Bronchial epithelial cell (primary cell): ENCODE results near the gene ACP2. TPM values are rescaled to one million over a fixed set of nuclear protein-coding genes. Genes with fewer than 3 reads are reported as not detected.
A peak's percentile ranks its signal among the peaks of the same experiment; 100 is the strongest.

Experiments
- DNase-seq: peaks from one replicate; pipeline ENCODE4 v3.0.0-alpha.2; 2010; ENCODE audit warnings: low read depth
- FAIRE-seq: peaks from 2 replicates; lab custom pipeline; 2011; peaks lifted over from hg19 to GRCh38; lab: Jason Lieb, UNC
- H3K27me3 ChIP-seq: 2 replicates; pipeline ENCODE4 v1.5.1; 2011; ENCODE audit warnings: low read length; ENCODE audit not compliant: control insufficient read depth, insufficient read depth
- H3K36me3 ChIP-seq: 2 replicates; pipeline ENCODE4 v1.5.1; 2011; ENCODE audit warnings: low read length; ENCODE audit not compliant: control insufficient read depth, insufficient read depth
- H3K4me3 ChIP-seq: 2 replicates; pipeline ENCODE4 v1.5.1; 2011; ENCODE audit warnings: mild to moderate bottlenecking, low read depth, low read length, control low read depth
- total RNA-seq: library from RNA; depleted of rRNA; stranded (reverse); fragments of >200 nt; gene quantifications from 2 replicates; pipeline ENCODE4 v1.2.1, GENCODE V29; 2014
- TF ChIP-seq, protein P1 (sequence below): IDR thresholded peaks from 2 replicates; pipeline ENCODE4 v1.5.1; 2011; ENCODE audit warnings: mild to moderate bottlenecking, moderate library complexity, low read length, control low read depth, inconsistent platforms; ENCODE audit not compliant: insufficient read depth, severe bottlenecking

The ACP2 gene
- total RNA-seq, 1 donor from 2014 or later: 8.4 TPM

DNA sequence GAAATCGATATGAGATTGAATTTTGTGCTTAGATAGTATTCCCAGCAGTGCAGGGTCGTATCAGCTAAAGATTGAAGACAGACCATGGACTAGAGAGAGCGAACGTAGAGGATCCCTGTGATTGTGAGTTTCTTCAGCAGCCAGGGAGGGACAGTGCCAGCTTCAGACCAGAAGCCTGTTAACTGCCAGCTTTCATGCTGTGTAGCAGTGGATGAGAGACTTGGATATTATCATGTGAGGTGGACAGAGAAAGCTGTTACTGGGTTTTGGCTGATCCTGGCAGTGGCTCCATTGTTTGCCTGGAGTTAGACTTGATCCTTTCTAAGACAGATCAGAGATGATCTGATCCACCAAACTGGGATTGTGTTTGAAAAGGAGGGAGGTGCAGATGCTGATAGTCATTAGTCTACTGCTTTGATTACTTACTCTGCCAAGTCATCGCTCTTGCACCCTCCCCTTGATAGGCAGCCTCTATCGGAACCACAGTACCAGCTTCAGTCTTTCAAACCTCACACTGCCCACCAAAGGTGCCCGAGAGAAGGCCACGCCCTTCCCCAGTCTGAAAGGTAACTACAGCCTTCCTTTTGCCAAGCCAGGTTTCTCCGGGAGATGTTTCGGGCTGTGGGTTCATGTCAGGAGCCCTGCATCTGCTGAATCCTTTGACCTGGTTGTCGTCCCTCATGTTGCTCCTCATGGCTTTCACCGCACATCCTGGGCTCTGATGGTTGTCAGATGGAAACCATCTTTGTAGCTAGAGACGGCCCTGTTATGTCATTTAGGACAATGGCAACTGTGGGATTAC is 37.6 kb upstream of the ACP2 start:
- Histone ChIP-seq H3K27me3 (no peaks in the 10 kb centered on the region), H3K4me3 (no peak overlapping the region), H3K36me3 (peaks cover 30% of the 10 kb centered on the region)
- peak; percentile 95 for FAIRE-seq
- DNase-seq: no peak
- TF ChIP-seq, protein P1, sequence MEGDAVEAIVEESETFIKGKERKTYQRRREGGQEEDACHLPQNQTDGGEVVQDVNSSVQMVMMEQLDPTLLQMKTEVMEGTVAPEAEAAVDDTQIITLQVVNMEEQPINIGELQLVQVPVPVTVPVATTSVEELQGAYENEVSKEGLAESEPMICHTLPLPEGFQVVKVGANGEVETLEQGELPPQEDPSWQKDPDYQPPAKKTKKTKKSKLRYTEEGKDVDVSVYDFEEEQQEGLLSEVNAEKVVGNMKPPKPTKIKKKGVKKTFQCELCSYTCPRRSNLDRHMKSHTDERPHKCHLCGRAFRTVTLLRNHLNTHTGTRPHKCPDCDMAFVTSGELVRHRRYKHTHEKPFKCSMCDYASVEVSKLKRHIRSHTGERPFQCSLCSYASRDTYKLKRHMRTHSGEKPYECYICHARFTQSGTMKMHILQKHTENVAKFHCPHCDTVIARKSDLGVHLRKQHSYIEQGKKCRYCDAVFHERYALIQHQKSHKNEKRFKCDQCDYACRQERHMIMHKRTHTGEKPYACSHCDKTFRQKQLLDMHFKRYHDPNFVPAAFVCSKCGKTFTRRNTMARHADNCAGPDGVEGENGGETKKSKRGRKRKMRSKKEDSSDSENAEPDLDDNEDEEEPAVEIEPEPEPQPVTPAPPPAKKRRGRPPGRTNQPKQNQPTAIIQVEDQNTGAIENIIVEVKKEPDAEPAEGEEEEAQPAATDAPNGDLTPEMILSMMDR: no peak

DNA sequence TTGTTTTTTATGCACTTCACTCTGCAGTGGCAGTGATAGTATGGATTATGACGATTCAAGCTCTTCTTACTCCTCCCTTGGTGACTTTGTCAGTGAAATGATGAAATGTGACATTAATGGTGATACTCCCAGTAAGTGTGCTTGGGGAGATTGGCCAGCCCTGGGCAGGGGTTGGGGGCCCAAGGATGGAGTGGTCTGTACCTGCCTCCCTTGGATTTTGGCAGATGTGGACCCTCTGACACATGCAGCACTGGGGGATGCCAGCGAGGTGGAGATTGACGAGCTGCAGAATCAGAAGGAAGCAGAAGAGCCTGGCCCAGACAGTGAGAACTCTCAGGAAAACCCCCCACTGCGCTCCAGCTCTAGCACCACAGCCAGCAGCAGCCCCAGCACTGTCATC is 35.5 kb upstream of the ACP2 start:
- Histone ChIP-seq H3K27me3 (no peaks in the 10 kb centered on the region), H3K36me3 (peaks cover 26% of the 10 kb centered on the region), H3K4me3 (no peak overlapping the region)
- FAIRE-seq (no peak), DNase-seq (no peak)
- TF ChIP-seq, protein P1: no peak

DNA sequence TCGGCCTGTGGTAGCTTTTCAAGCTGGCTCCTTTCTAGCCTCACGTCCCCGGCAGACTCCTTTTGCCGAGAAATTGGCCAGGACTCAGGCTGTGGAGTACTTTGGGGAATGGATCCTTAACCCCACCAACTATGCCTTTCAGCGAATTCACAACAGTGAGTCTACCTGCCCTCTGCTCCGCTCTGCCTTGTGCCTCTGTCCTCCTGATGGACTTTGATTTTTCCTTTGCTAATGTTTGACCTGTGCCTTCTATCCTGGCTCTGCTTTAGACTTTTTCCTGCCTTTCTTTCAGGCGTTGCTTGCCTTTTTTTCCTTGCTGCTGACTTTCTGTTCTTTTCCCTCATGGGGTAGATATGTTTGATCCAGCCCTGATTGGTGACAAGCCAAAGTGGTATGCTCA is 33.8 kb upstream of the ACP2 start:
- TF ChIP-seq, protein P1: no peak
- FAIRE-seq (no peak), DNase-seq (no peak)
- Histone ChIP-seq H3K36me3 (peaks cover 30% of the 10 kb centered on the region), H3K4me3 (no peak overlapping the region), H3K27me3 (no peaks in the 10 kb centered on the region)

DNA sequence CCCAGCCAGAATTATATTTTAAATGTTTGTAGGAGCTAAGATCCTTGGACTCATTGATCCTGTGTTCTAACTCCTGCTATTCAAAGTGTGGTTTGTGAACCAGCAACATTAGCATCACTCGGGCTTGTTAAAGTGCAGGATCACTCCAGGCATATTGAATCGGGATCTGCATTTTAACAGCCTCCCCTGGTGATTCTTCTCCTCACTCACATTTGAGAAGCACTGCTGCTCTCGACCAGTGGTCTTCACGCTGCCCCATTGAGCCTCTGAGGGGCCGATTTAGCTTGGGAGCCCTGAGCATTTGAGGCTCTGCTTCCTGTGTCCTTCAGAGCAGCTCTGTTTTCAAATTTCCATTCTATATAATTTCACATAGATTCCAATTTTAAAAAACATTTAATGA is 32.2 kb upstream of the ACP2 start:
- DNase-seq (no peak), FAIRE-seq (no peak)
- TF ChIP-seq, protein P1: no peak
- H3K4me3 ChIP-seq: no peak overlapping the region
- H3K36me3 ChIP-seq: peaks cover 32% of the 10 kb centered on the region
- no peaks in the 10 kb centered on the region for H3K27me3 ChIP-seq

DNA sequence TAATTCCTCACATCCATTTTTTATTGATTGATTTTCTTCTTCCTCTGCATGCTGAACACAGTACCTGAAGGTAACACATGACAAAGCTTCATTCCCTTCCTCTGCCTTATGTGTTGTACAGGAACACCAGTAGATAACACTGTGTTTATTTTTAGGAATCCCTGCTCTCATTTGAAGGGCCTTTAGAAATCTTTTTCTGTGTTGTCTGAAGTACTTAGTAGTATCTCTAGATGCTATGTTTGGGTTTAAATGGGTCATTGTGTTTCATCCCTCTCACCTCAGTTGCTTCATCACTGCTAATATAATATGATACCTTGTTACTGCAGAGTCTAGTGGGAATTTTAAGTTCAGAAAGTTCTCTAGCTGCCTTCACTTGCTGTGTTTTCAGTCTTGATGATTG is 31.5 kb upstream of the ACP2 start:
- TF ChIP-seq, protein P1: no peak
- Histone ChIP-seq H3K4me3 (no peak overlapping the region), H3K36me3 (peaks cover 32% of the 10 kb centered on the region), H3K27me3 (no peaks in the 10 kb centered on the region)
- no peak for FAIRE-seq
- DNase-seq: no peak

DNA sequence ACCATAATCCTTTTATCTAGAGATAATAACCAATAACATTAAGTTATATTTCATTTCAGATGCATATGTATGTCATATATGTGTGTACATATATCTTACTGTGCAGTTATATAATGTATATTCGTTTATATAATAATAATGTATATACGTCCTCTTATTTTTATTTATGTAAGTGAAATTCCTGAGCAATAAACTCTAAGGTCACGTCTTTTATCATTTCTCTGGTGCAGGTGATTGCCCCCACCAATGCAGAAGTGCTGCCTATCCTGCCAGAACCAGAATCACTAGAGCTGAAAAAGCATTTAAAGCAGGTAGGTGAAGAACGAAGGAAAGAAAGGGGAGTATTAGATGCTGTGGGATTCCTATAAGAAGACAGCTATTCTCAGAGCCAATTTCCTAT is 30.2 kb upstream of the ACP2 start:
- H3K4me3 ChIP-seq: no peak overlapping the region
- FAIRE-seq: no peak
- peaks cover 30% of the 10 kb centered on the region for H3K36me3 ChIP-seq
- TF ChIP-seq, protein P1: no peak
- no peaks in the 10 kb centered on the region for H3K27me3 ChIP-seq
- DNase-seq: no peak
